Measurements from ENCODE around the gene GNG8. TPM values are rescaled to one million over a fixed set of nuclear protein-coding genes. Genes with fewer than 3 reads are reported as not detected.
A peak's percentile ranks its signal among the peaks of the same experiment; 100 is the strongest.

The GNG8 gene
- total and polyA plus RNA-seq, 2 of the 13 experiments (the other 11 are each of a cell fraction or from before 2014, with no cell fraction given) = not detected

- in situ Hi-C loops (cut with HindIII; ENCODE audit: extremely low pct_ligation_motif_present, low pct_unique_long_range_greater_than_20kb) = no loop called here
- Histone ChIP-seq H3K9me3 (ENCODE audit: low read length) (no peaks in the 10 kb centered on the region), H3K4me2 (ENCODE audit: low read depth, low read length) (no peak overlapping the region), H3K9ac (ENCODE audit: insufficient read depth, low read depth, low read length) (no peak overlapping the region), H4K20me1 (ENCODE audit: insufficient read depth, low read length) (peaks cover 15% of the 10 kb centered on the region; the same call in 1 of the 2 replicates), H3K27ac (ENCODE audit: extremely low read length, insufficient read depth, low read length) (no peak overlapping the region), H3K27me3 (ENCODE audit: control insufficient read depth in 1 of 2, insufficient read depth in 2 of 2, low read length in 2 of 2) (no peaks in the 10 kb centered on the region; a peak in 1 of 5 replicates), H2AFZ (ENCODE audit: low read length) (no peak overlapping the region), H3K79me2 (ENCODE audit: insufficient read depth, low read length) (peaks cover 28% of the 10 kb centered on the region), H3K4me3 (replicated peaks in 1 of 3; ENCODE audit: insufficient read depth in 1 of 3, low read depth in 2 of 3, low read length in 3 of 3) (no peak overlapping the region), H3K4me1 (ENCODE audit: insufficient read depth, low read length) (peaks cover 30% of the 10 kb centered on the region), H3K36me3 (replicated peaks in 1 of 2; ENCODE audit: control insufficient read depth in 1 of 2, insufficient read depth in 2 of 2, low read length in 2 of 2) (peaks cover 30 to 55% of the 10 kb centered on the region in 2 experiments; a peak in 4 of 5 replicates)
- DNase-seq (ENCODE audit: low spot score) = no peak
- ATAC-seq = no peak
- no TSS peak for BruUV-seq (replicated peaks)
- ChIA-PET CTCF (ENCODE audit: low intra/inter-chr PET ratio, low total read pairs) (no interaction called here), POLR2A (no interaction called here)
- FAIRE-seq = no peak
- intact Hi-C loops (cut with micrococcal nuclease; ENCODE audit: unreplicated experiment) = no loop called here
- TF ChIP-seq TBX2 (CRISPR knock-in tag; IDR thresholded peaks at IDR 0.05; ENCODE audit: borderline replicate concordance) (no peak), RBFOX2 (IDR thresholded peaks at IDR 0.05; ENCODE audit: low read depth, low read length) (0 out of 2 replicates have a peak, but pooled peaks have one; percentile 32)
- WGBS (ENCODE audit: low lambda C conversion rate) = 98% methylated on average over 12 of the region's 12 CpGs
Measured at GRCh38 chr19:46607448-46607841, 28.6 kb downstream of the GNG8 start.

DNA sequence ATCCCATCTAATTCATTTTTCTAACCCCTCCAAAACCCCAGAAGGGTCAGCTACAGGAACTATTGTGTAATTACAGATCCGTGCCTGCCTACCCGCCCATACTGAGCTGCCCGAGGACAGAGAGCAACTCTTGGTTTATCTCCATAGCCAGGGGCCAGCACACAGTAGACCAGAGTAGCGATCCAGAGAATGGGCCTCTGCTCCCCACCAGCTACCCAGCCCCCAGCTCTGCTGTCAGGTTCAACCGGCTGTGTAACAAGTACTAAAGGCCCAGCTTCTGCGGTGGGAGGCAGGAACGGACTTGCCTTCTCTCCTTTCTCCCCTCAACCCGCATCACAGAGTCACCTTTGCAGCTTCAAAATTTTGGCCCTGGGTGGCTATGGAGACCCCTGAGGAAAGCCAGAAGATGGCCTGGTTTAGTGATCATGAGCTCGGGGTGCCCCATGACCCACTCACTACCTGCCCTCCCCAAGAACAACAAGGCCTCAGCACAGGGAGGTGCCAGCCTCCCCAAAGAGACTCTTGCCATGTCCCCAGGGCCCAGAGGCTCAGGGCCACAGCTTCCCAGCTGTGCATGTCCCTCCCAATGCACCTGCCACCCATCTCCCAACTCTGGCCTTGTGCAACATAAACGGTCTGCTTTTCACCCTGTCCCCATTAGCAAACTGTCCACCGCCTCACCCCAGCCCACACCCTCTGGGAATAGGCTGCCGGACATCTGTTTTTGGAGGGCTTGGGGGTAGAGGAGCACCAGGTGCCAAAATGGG, 29.1 kb downstream of the GNG8 start:
- 85% methylated on average over 10 of the region's 12 CpGs for WGBS (ENCODE audit: low lambda C conversion rate)
- Histone ChIP-seq H3K4me1 (ENCODE audit: insufficient read depth, low read length) (peaks cover 30% of the 10 kb centered on the region), H2AFZ (ENCODE audit: low read length) (no peak overlapping the region), H3K27ac (ENCODE audit: extremely low read length, insufficient read depth, low read length) (no peak overlapping the region), H3K9ac (ENCODE audit: insufficient read depth, low read depth, low read length) (no peak overlapping the region), H3K79me2 (ENCODE audit: insufficient read depth, low read length) (peaks cover 34% of the 10 kb centered on the region), H3K4me2 (ENCODE audit: low read depth, low read length) (no peak overlapping the region), H3K9me3 (ENCODE audit: low read length) (no peaks in the 10 kb centered on the region), H3K4me3 (replicated peaks in 1 of 3; ENCODE audit: insufficient read depth in 1 of 3, low read depth in 2 of 3, low read length in 3 of 3) (no peak overlapping the region), H4K20me1 (ENCODE audit: insufficient read depth, low read length) (peaks cover 15% of the 10 kb centered on the region; the same call in 1 of the 2 replicates), H3K36me3 (replicated peaks in 1 of 2; ENCODE audit: control insufficient read depth in 1 of 2, insufficient read depth in 2 of 2, low read length in 2 of 2) (peaks cover 30 to 55% of the 10 kb centered on the region in 2 experiments; a peak in 4 of 5 replicates), H3K27me3 (ENCODE audit: control insufficient read depth in 1 of 2, insufficient read depth in 2 of 2, low read length in 2 of 2) (no peaks in the 10 kb centered on the region; a peak in 1 of 5 replicates)
- intact Hi-C loops (cut with micrococcal nuclease; ENCODE audit: unreplicated experiment) (no loop called here), in situ Hi-C loops (cut with HindIII; ENCODE audit: extremely low pct_ligation_motif_present, low pct_unique_long_range_greater_than_20kb) (no loop called here)
- no peak for FAIRE-seq
- no peak for ATAC-seq
- BruUV-seq (replicated peaks) = no TSS peak
- DNase-seq (ENCODE audit: low spot score) = no peak
- ChIA-PET CTCF (ENCODE audit: low intra/inter-chr PET ratio, low total read pairs) (no interaction called here), POLR2A (no interaction called here)
- TF ChIP-seq, protein P1, sequence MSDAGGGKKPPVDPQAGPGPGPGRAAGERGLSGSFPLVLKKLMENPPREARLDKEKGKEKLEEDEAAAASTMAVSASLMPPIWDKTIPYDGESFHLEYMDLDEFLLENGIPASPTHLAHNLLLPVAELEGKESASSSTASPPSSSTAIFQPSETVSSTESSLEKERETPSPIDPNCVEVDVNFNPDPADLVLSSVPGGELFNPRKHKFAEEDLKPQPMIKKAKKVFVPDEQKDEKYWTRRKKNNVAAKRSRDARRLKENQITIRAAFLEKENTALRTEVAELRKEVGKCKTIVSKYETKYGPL (CRISPR knock-in tag; IDR thresholded peaks at IDR 0.05) = no peak
- TF ChIP-seq POLR2A (IDR thresholded peaks at IDR 0.05; ENCODE audit: insufficient read depth in 1 of 2, low read depth in 2 of 2, low read length in 2 of 2) = 0 out of 4 replicates have a peak, but pooled peaks of 1 of the 2 experiments have one; percentile 3
- 0 out of 2 replicates have a peak, but pooled peaks have one; percentile 6 for TF ChIP-seq CEBPB (IDR thresholded peaks at IDR 0.05; ENCODE audit: borderline replicate concordance, low read depth, low read length)
